M059J (cell line): ENCODE measurements around the gene RNF217. TPM values are rescaled to one million over a fixed set of nuclear protein-coding genes. Genes with fewer than 3 reads are reported as not detected.
"Not testable (repeated sequence)": the region's sequence is repeated elsewhere in the genome, so short reads cannot be mapped to it uniquely, and the experiment has no call there.

Experiments used
- DNase-seq: peaks from one replicate; pipeline ENCODE4 v3.0.0-alpha.2; 2012; ENCODE audit warnings: low read depth
- total RNA-seq: library from RNA; depleted of rRNA; stranded (reverse); fragments of >200 nt; shearing (Covaris generic); gene quantifications from 2 replicates; pipeline ENCODE4 v1.2.3, GENCODE V29; 2014

Gene RNF217
- total RNA-seq, 1 experiment from 2014 or later: 12.0 TPM

GRCh38 chr6:125013938-125014660, 51.9 kb downstream of the RNF217 start:
- peak; percentile 55 for DNase-seq

DNA sequence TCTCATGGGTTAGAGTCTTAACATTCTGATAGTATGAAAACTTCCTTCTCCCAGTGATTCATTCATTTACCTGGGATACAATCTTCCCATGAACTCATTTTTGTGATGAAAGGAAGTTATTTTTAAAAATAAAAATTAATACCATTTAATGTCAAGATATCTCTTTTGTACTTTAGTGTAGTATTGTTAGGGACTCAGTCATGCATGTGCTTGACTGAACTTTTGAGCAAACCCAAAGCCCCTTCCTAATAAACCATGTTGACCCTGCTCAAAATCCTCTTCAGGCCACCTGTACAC, 52.4 kb downstream of the RNF217 start:
- DNase-seq: no peak

GRCh38 chr6:125015152-125015551, 52.9 kb downstream of the RNF217 start:
- no peak for DNase-seq

DNA sequence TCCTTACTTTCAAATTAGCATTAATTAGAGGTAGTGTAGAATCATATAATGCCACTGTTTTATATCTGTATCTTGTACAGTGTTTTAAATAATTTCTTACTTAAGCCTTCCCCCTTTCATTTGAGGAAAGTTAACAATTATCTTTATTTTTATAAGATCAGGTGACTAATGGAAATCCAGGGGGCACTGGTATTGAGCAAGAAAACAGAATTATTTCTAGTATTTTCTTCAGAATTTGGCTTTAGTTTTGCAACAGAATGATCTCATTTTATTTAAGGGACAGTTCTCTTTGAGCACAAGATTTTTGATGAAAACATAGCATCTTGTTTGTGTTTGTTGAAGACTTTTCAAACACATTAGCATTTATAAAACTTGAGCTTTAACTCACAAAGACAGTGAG, 55.9 kb downstream of the RNF217 start:
- DNase-seq: no peak

GRCh38 chr6:125019281-125019680, 57.0 kb downstream of the RNF217 start:
- no peak for DNase-seq

GRCh38 chr6:125019918-125020317, 57.7 kb downstream of the RNF217 start:
- no peak for DNase-seq

DNA sequence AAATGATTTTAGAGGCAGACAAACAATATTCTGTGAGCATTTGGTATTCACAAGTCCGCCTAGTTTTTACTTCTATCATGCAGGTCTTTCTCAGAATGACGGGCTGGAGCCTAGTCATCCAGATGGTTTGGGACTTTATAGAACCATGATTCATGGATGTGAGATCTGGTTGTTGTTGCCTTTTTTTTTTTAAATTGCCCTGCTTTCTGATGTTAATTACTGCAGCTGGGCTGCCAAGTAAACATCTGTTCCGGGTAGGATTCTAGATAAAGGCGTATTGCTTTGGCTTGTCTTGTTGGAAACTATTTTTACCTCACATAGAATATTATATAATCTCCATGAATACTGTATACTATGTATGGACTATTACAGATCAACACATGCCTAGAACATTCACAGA, 58.1 kb downstream of the RNF217 start:
- no peak for DNase-seq

DNA sequence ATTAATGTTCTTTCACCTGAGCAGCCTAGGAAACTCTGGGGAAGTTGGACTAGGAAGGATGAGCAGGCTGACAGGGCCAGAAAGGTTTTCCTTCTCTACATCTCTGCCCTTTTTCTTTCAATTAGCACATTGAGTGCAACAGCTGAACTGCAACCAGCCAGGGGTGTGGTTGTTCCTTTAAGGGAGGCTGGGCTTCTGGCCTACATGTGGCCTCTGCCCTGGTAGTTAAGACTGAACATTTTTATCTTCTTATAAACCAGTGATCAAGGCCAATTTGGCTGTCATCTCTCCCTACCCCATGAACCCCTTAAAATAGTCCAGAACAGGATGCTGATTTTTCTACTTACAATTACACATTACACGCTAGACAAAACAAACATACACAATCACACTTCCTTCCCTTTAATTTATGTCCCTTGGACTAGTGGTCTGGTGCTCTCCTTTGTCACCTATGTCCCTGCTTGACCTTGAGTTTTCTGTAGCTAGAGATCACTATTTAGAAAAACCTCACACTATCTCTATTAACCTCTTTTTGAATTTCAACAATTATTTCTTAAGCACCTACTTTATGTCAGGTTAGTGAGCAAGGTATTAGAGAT, 60.3 kb downstream of the RNF217 start:
- no peak for DNase-seq

GRCh38 chr6:125025164-125025854, 63.1 kb downstream of the RNF217 start:
- DNase-seq: no peak

DNA sequence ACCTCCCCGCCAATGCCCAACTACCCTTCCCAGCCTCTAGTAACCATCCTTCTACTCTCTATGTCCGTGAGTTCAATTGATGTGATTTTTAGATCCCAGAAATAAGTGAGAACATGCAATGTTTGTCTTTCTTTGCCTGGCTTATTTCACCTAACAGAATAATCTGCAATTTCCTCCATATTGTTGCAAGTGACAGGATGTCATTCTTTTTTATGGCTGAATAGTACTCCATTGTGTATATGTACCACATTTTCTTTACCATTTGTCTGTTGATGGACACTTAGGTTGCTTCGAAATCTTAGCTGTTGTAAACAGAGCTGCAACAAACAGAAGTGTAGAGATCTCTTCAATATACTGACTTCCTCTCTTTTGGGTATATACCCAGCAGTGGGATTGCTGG, 65.0 kb downstream of the RNF217 start:
- DNase-seq: no peak

GRCh38 chr6:125030969-125031368, 68.7 kb downstream of the RNF217 start:
- no peak for DNase-seq

GRCh38 chr6:125031385-125031784, 69.1 kb downstream of the RNF217 start:
- DNase-seq: no peak

- DNase-seq: not testable (repeated sequence)
Observed at GRCh38 chr6:125034929-125035328, 72.7 kb downstream of the RNF217 start.

DNA sequence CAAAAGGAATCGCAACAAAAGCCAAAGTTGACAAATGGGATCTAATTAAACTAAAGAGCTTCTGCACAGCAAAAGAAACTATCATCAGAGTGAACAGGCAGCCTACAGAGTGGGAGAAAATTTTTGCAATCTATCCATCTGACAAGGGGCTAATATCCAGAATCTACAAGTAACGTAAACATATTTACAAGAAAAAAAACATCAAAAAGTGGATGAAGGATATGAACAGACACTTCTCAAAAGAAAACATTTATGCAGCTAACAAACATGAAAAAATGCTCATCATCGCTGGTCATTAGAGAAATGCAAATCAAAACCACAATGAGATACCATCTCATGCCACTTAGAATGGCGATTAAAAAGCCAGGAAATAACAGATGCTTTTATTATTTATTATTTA, 74.2 kb downstream of the RNF217 start:
- DNase-seq: not testable (repeated sequence)

DNA sequence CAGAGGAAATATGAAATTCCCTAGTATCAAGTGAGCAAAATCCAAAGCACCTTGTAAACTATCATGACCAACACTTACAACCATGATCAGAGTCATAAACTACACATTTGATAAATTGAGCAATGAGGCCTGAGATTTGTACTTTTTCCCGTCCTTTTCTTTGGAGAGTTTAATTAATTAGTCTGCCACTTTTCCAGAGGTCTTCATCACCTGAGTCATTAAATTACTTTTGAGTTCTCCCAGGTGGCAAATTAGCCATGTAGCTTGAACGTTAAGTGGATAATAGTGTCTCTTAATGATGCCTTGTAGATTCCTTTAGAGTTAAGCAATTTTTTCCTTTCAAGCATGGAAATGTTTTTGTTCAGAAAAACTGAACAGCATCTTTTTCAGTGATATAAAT, 75.6 kb downstream of the RNF217 start:
- no peak for DNase-seq

GRCh38 chr6:125038925-125039324, 76.7 kb downstream of the RNF217 start:
- no peak for DNase-seq

GRCh38 chr6:125041740-125042459, 79.7 kb downstream of the RNF217 start:
- DNase-seq: peak; percentile 34

DNA sequence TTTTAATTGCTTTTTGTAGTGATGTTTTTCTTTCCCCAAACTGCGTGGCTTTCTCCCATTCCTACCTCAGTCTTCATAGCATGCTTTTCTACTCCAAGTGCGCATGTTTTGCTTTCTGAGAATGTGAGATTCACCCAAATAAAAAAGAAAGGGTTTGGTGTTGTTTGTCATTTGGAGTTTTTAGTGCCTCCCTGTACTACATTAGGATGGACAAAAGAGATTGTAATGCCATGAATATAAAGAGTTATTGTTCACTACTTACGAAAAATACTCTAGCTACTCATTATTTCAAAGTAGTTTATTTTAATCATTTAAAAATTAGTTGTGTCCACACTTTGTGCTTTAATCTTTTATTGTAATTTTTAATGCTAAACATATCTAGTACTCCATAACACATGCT, 81.8 kb downstream of the RNF217 start:
- DNase-seq: no peak

DNA sequence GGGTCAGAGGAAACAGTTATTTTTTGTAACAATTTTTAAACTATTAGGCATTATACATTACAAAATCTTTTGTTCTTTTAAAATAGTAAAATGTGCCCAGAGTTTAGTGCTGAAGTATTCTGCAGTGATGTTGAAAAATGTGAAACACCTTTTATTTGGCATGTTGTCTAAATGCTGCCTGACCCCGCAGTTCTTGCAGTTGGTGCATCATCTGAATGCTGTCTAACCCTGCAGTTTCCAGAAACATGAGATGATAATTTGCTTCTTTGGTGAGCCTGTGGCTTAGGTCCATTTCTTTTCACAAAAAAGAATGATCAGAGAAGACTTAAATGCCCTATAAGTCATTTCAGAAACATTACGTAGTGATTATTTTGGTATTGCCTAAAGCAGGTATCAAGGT, 82.4 kb downstream of the RNF217 start:
- DNase-seq: no peak

DNA sequence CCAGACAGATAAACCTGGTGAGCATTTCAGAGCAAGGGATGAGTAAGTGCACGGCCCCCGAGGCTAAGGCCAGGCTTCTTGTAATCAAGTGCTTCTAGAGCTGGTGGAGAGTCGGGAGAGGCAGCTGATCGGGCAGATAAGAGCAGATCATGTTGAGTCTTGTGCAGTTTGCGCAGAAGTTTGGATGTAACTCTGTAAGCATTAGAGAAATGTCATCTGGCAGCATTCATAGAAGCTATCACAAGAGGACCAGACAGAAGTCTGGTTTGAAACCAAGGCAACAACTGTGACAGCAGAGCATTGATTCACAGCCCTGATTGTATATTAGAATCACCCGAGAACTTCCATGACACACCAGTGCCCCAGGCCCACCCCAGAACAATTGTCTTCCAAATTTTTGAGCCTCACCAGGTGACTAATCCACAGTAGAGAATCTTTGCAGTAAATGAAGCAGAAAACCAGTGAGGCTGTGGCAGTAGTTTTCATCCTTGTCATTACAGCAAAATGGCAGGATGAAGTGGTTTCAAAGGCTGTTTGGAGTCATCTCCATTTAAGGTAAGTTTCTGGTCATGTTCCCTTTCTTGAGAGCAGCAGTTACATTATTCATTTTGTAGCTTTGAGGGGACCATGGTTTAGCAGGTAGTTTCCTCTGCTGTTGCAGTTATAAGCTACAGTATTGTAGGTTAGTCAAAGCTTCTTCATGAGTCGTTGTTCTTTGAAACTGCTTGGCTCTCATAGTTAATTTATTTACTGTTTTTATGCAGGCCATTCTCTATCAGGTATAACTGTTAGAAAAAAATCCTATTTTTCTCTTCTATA, 84.1 kb downstream of the RNF217 start:
- DNase-seq: peak; percentile 84

DNA sequence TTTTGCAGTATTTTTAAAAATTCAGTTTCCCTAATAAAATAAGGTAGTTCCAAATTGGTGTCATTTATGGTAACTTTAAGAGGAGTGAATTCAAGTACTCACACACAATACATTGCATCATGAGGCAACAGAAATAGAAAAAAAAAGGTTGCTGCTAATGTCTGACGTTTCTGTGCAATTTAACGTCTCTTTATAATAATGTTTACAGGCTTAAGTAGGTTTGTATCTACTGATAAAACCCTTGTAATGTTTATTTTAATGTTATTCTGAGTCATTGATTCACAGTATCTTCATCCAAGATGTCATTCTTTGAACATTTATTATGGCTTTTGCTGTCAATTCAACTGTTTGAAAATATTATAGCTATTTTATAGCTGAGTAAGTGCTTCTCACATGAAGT, 86.0 kb downstream of the RNF217 start:
- no peak for DNase-seq
